Smooth muscle cell (in vitro differentiated cells): Measurements from ENCODE around the gene WDR93. TPM values are rescaled to one million over a fixed set of nuclear protein-coding genes. Genes with fewer than 3 reads are reported as not detected.

ENCODE experiments used
- DNase-seq: peaks from one replicate; lab custom pipeline; 2025; ENCODE audit not compliant: unreplicated experiment; lab: John Stamatoyannopoulos, UW
- H2AFZ ChIP-seq: fragments of 200-600 bp; sonication (generic); 2 replicates; pipeline ENCODE4 v1.6.0; 2016; ENCODE audit warnings: antibody characterized with exemption, low read depth, mild to moderate bottlenecking
- H3F3A ChIP-seq: fragments of 200-600 bp; sonication (generic); 2 replicates; pipeline ENCODE4 v1.6.0; 2017; ENCODE audit warnings: antibody characterized with exemption, low read depth
- H3K27ac ChIP-seq: fragments of 200-600 bp; sonication (generic); 2 replicates; pipeline ENCODE4 v1.5.1; 2016; ENCODE audit warnings: low read depth, mild to moderate bottlenecking
- H3K27me3 ChIP-seq: fragments of 200-600 bp; sonication (generic); 2 replicates; pipeline ENCODE4 v1.6.1; 2016; ENCODE audit warnings: low read depth, mild to moderate bottlenecking
- H3K36me3 ChIP-seq: fragments of 200-600 bp; sonication (generic); 2 replicates; pipeline ENCODE4 v1.5.1; 2016; ENCODE audit warnings: low read depth
- H3K4me1 ChIP-seq: fragments of 200-600 bp; sonication (generic); 2 replicates; pipeline ENCODE4 v1.5.1; 2016; ENCODE audit warnings: low read depth
- H3K4me2 ChIP-seq: fragments of 200-600 bp; sonication (generic); 2 replicates; pipeline ENCODE4 v1.6.0; 2016; ENCODE audit warnings: mild to moderate bottlenecking
- H3K4me3 ChIP-seq: fragments of 200-600 bp; sonication (generic); 2 replicates; pipeline ENCODE4 v1.5.1; 2016; ENCODE audit warnings: mild to moderate bottlenecking
- H3K79me2 ChIP-seq: fragments of 200-600 bp; sonication (generic); 2 replicates; pipeline ENCODE4 v1.6.0; 2016; ENCODE audit warnings: low read depth, mild to moderate bottlenecking
- H3K9ac ChIP-seq: fragments of 200-600 bp; sonication (generic); 2 replicates; pipeline ENCODE4 v1.6.0; 2016; ENCODE audit warnings: low read depth
- H3K9me3 ChIP-seq: fragments of 200-600 bp; sonication (generic); replicated peaks from 2 replicates; pipeline ENCODE4 v1.5.1; 2016; ENCODE audit warnings: low read depth
- H4K20me1 ChIP-seq: fragments of 200-600 bp; sonication (generic); 2 replicates; pipeline ENCODE4 v1.6.0; 2016; ENCODE audit warnings: low read depth
- CTCF ChIP-seq: fragments of 200-600 bp; sonication (generic); IDR thresholded peaks from 2 replicates; pipeline ENCODE4 v1.5.1; 2017; ENCODE audit warnings: borderline replicate concordance, mild to moderate bottlenecking, antibody characterized with exemption; ENCODE audit not compliant: insufficient read depth, poor library complexity, severe bottlenecking
- WGBS: methylation state at CpG from one replicate; pipeline ENCODE4 v1.1.7; 2016; ENCODE audit warnings: low lambda C conversion rate; 5-methylcytosine and 5-hydroxymethylcytosine counted together
- polyA plus RNA-seq: library from polyadenylated mRNA; unstranded; fragments of >200 nt; fragmentation: Nextera tagmentation; extraction: Ambion mirVana; gene quantifications from 2 replicates; pipeline ENCODE4 v1.2.1, GENCODE V29; 2016
- total RNA-seq: library from RNA; depleted of rRNA; stranded (reverse); fragments of >200 nt; gene quantifications from 2 replicates; pipeline ENCODE4 v1.2.3, GENCODE V29; 2014

Gene WDR93
- total and polyA plus RNA-seq, 2 experiments from 2014 or later, result 0.80 TPM; not detected in 1

GRCh38 chr15:89728254-89728653 is 37.6 kb downstream of the WDR93 start:
- Histone ChIP-seq H3K79me2 (no peaks in the 10 kb centered on the region), H3K4me2 (no peak overlapping the region), H3K36me3 (no peaks in the 10 kb centered on the region), H3K9me3 (no peaks in the 10 kb centered on the region), H3K4me3 (no peak overlapping the region), H3K27ac (no peak overlapping the region), H4K20me1 (no peaks in the 10 kb centered on the region), H2AFZ (no peak overlapping the region), H3F3A (no peaks in the 10 kb centered on the region), H3K9ac (no peak overlapping the region), H3K4me1 (no peaks in the 10 kb centered on the region), H3K27me3 (peaks cover 7% of the 10 kb centered on the region)
- DNase-seq, result no peak
- WGBS, result 30% methylated on average over 2 of the region's 2 CpGs
- TF ChIP-seq CTCF, result no peak

- no peaks in the 10 kb centered on the region for H3K36me3 ChIP-seq
- TF ChIP-seq CTCF, result no peak
- H4K20me1 ChIP-seq, result no peaks in the 10 kb centered on the region
- H3K9me3 ChIP-seq, result no peaks in the 10 kb centered on the region
- no peak overlapping the region for H3K9ac ChIP-seq
- H3K4me2 ChIP-seq, result no peak overlapping the region
- no peak overlapping the region for H2AFZ ChIP-seq
- no peaks in the 10 kb centered on the region for H3K79me2 ChIP-seq
- no peak overlapping the region for H3K4me3 ChIP-seq
- H3K27me3 ChIP-seq, result peaks cover 25% of the 10 kb centered on the region
- no peak for DNase-seq
- no peak overlapping the region for H3K27ac ChIP-seq
- no peaks in the 10 kb centered on the region for H3K4me1 ChIP-seq
- 82% methylated on average over 5 of the region's 5 CpGs for WGBS
- H3F3A ChIP-seq, result no peaks in the 10 kb centered on the region
Observed at GRCh38 chr15:89731275-89731674, 40.7 kb downstream of the WDR93 start.

GRCh38 chr15:89732451-89733172 is 42.0 kb downstream of the WDR93 start:
- Histone ChIP-seq H3K9me3 (no peaks in the 10 kb centered on the region), H3K9ac (no peak overlapping the region), H3K4me3 (no peak overlapping the region), H3F3A (no peaks in the 10 kb centered on the region), H3K27ac (no peak overlapping the region), H4K20me1 (no peaks in the 10 kb centered on the region), H3K4me2 (no peak overlapping the region), H3K4me1 (no peaks in the 10 kb centered on the region), H3K79me2 (no peaks in the 10 kb centered on the region), H3K36me3 (no peaks in the 10 kb centered on the region), H3K27me3 (peaks cover 27% of the 10 kb centered on the region), H2AFZ (no peak overlapping the region)
- TF ChIP-seq CTCF, result no peak
- 71% methylated on average over 8 of the region's 8 CpGs for WGBS
- DNase-seq, result no peak

GRCh38 chr15:89735773-89736172 is 45.2 kb downstream of the WDR93 start:
- H3K9me3 ChIP-seq, result no peaks in the 10 kb centered on the region
- H3K27me3 ChIP-seq, result peaks cover 27% of the 10 kb centered on the region
- H3K79me2 ChIP-seq, result no peaks in the 10 kb centered on the region
- H3K4me1 ChIP-seq, result no peaks in the 10 kb centered on the region
- H3K4me2 ChIP-seq, result no peak overlapping the region
- H2AFZ ChIP-seq, result no peak overlapping the region
- no peak overlapping the region for H3K4me3 ChIP-seq
- no peaks in the 10 kb centered on the region for H4K20me1 ChIP-seq
- no peaks in the 10 kb centered on the region for H3K36me3 ChIP-seq
- no peak overlapping the region for H3K9ac ChIP-seq
- DNase-seq, result no peak
- no peaks in the 10 kb centered on the region for H3F3A ChIP-seq
- WGBS, result 80% methylated on average over 4 of the region's 4 CpGs
- no peak for TF ChIP-seq CTCF
- H3K27ac ChIP-seq, result no peak overlapping the region
